GM12878 (cell line): ENCODE data around the gene E2F7. TPM values are rescaled to one million over a fixed set of nuclear protein-coding genes. Genes with fewer than 3 reads are reported as not detected.

Experiments used
- ATAC-seq: fragments of 200-7000 bp; cut with Tn5 transposase; 3 replicates; pipeline ENCODE4 v1.9.1; 2020; ENCODE audit warnings: mild to moderate bottlenecking, moderate library complexity
- BruUV-seq: library from RNA; stranded (reverse); fragments of 400-500 nt; replicated peaks from 2 replicates; lab custom pipeline; 2021; lab: Mats Ljungman, UMichigan
- CTCF ChIA-PET: fragments of 300-600 bp; sonication (Branson Sonifier 250); formaldehyde crosslinking; extraction: SDS; loops from one replicate; lab custom pipeline; 2021; ENCODE audit warnings: inconsistent platforms; lab: Yijun Ruan, JAX
- POLR2A ChIA-PET: fragments of 350-600 bp; formaldehyde crosslinking; extraction: SDS; loops from one replicate; lab custom pipeline; 2021; ENCODE audit warnings: inconsistent platforms; lab: Charles Lee
- RAD21 ChIA-PET: fragments of 300-600 bp; sonication (Branson Sonifier 250); formaldehyde crosslinking; loops from one replicate; lab custom pipeline; 2023; ENCODE audit warnings: antibody characterized with exemption; ENCODE audit not compliant: unreplicated experiment; lab: Charles Lee
- SMC1A ChIA-PET: fragments of 300-600 bp; sonication (Branson Sonifier 250); formaldehyde crosslinking; loops from one replicate; lab custom pipeline; 2023; ENCODE audit not compliant: unreplicated experiment, uncharacterized antibody; lab: Charles Lee
- DNase-seq: peaks from one replicate; pipeline ENCODE4 v3.0.0-alpha.2; 2011; ENCODE audit warnings: low read depth, low spot score
- FAIRE-seq: peaks from 3 replicates; lab custom pipeline; 2011; peaks lifted over from hg19 to GRCh38; lab: Jason Lieb, UNC
- H2AFZ ChIP-seq: 2 replicates; pipeline ENCODE4 v1.6.0; 2011; ENCODE audit warnings: low read depth, low read length, control low read depth; ENCODE audit not compliant: control insufficient read depth
- H3K27ac ChIP-seq: 2 replicates; pipeline ENCODE4 v1.5.1; 2011; ENCODE audit warnings: control low read depth; ENCODE audit not compliant: control insufficient read depth, insufficient read depth
- H3K27me3 ChIP-seq, 2 experiments: replicated peaks in 1 of 2; 2 replicates each; pipeline versions ENCODE4 v1.6.0 to v1.6.1; 2011; ENCODE audit warnings: low read length in 1 of 2; ENCODE audit not compliant: control insufficient read depth in 2 of 2, insufficient read depth in 2 of 2
- H3K36me3 ChIP-seq, 2 experiments: 2 replicates each; pipeline ENCODE4 v1.5.1; 2011; ENCODE audit warnings: low read length in 1 of 2; ENCODE audit not compliant: control insufficient read depth in 2 of 2, insufficient read depth in 2 of 2
- H3K4me1 ChIP-seq: 2 replicates; pipeline ENCODE4 v1.6.1; 2011; ENCODE audit warnings: mild to moderate bottlenecking, low read length, moderate library complexity, mixed read lengths; ENCODE audit not compliant: control insufficient read depth, insufficient read depth
- H3K4me2 ChIP-seq: 2 replicates; pipeline ENCODE4 v1.6.0; 2011; ENCODE audit warnings: control low read depth; ENCODE audit not compliant: control insufficient read depth, insufficient read depth
- H3K4me3 ChIP-seq: fragments of 200-600 bp; sonication (generic); 2 replicates; pipeline ENCODE4 v1.5.1; 2016
- H3K79me2 ChIP-seq: 2 replicates; pipeline ENCODE4 v1.6.0; 2011; ENCODE audit warnings: low read length; ENCODE audit not compliant: control insufficient read depth, insufficient read depth
- H3K9ac ChIP-seq: 2 replicates; pipeline ENCODE4 v1.8.0; 2011; ENCODE audit warnings: low read length, control low read depth, mixed read lengths; ENCODE audit not compliant: control insufficient read depth, insufficient read depth
- H3K9me3 ChIP-seq: replicated peaks from 3 replicates; pipeline ENCODE4 v1.5.1; 2011; ENCODE audit warnings: mild to moderate bottlenecking, low read length; ENCODE audit not compliant: control insufficient read depth, insufficient read depth
- H4K20me1 ChIP-seq: 2 replicates; pipeline ENCODE4 v1.6.0; 2011; ENCODE audit not compliant: control insufficient read depth, insufficient read depth
- BCL3 ChIP-seq: IDR thresholded peaks from 2 replicates; pipeline ENCODE4 v1.6.1; 2011; ENCODE audit warnings: borderline replicate concordance, low read depth, mild to moderate bottlenecking, moderate library complexity, low read length; ENCODE audit not compliant: insufficient read depth, poor library complexity, severe bottlenecking
- CHD2 ChIP-seq: IDR thresholded peaks from 2 replicates; pipeline ENCODE4 v1.6.1; 2011; ENCODE audit warnings: low read depth, low read length, improper control_type of control experiment, borderline replicate concordance
- E4F1 ChIP-seq: fragments of 450-650 bp; IDR thresholded peaks from 2 replicates; pipeline ENCODE4 v1.6.1; 2018; ENCODE audit warnings: borderline replicate concordance, mild to moderate bottlenecking; ENCODE audit not compliant: partially characterized antibody
- ETV6 ChIP-seq, 2 experiments: fragments of 450-650 bp in 1 of 2; IDR thresholded peaks in 1 of 2; conservative IDR thresholded peaks in 1 of 2; 2 replicates each; pipeline ENCODE4 v1.6.1; 2014; ENCODE audit warnings: antibody characterized with exemption in 1 of 2, borderline replicate concordance in 1 of 2, low read depth in 1 of 2, mild to moderate bottlenecking in 1 of 2, moderate library complexity in 1 of 2
- IKZF2 ChIP-seq, 2 experiments: fragments of 450-650 bp; IDR thresholded peaks; 2 replicates each; pipeline ENCODE4 v1.6.1; 2017; ENCODE audit warnings: mild to moderate bottlenecking in 2 of 2, moderate library complexity in 2 of 2
- KLF5 ChIP-seq: fragments of 450-650 bp; IDR thresholded peaks from 2 replicates; pipeline ENCODE4 v1.6.1; 2014; ENCODE audit warnings: mild to moderate bottlenecking; ENCODE audit not compliant: partially characterized antibody
- MEF2A ChIP-seq: IDR thresholded peaks from 2 replicates; pipeline ENCODE4 v1.6.1; 2011; ENCODE audit warnings: low read depth, mild to moderate bottlenecking, low read length, moderate library complexity; ENCODE audit not compliant: insufficient read depth
- MEF2B ChIP-seq: fragments of 450-650 bp; IDR thresholded peaks from 2 replicates; pipeline ENCODE4 v1.6.1; 2018; ENCODE audit warnings: mild to moderate bottlenecking, moderate library complexity; ENCODE audit not compliant: partially characterized antibody, poor library complexity, severe bottlenecking
- MXI1 ChIP-seq: fragments of 150-350 bp; IDR thresholded peaks from 2 replicates; pipeline ENCODE4 v1.6.1; 2011; ENCODE audit warnings: low read depth, mild to moderate bottlenecking, inconsistent platforms, low read length, improper control_type of control experiment
- NBN ChIP-seq: fragments of 450-650 bp; IDR thresholded peaks from 2 replicates; pipeline ENCODE4 v1.6.1; 2016
- PAX5 ChIP-seq: IDR thresholded peaks from 2 replicates; pipeline ENCODE4 v1.6.1; 2011; ENCODE audit warnings: low read depth, low read length, borderline replicate concordance
- PKNOX1 ChIP-seq: fragments of 450-650 bp; IDR thresholded peaks from 2 replicates; pipeline ENCODE4 v1.6.1; 2016; ENCODE audit warnings: mild to moderate bottlenecking
- POLR2AphosphoS2 ChIP-seq: IDR thresholded peaks from 2 replicates; pipeline ENCODE4 v1.6.1; 2011; ENCODE audit warnings: low read depth, mild to moderate bottlenecking, low read length, improper control_type of control experiment, moderate library complexity
- POLR2AphosphoS5 ChIP-seq: IDR thresholded peaks from 2 replicates; pipeline ENCODE4 v1.6.1; 2011; ENCODE audit warnings: mild to moderate bottlenecking, low read length, inconsistent platforms
- SIX5 ChIP-seq: IDR thresholded peaks from 2 replicates; pipeline ENCODE4 v1.6.1; 2011; ENCODE audit warnings: mild to moderate bottlenecking, low read depth, low read length, moderate library complexity; ENCODE audit not compliant: severe bottlenecking
- SPI1 ChIP-seq: IDR thresholded peaks from 2 replicates; pipeline ENCODE4 v1.6.1; 2011; ENCODE audit warnings: low read depth, mild to moderate bottlenecking, low read length, moderate library complexity, borderline replicate concordance; ENCODE audit not compliant: insufficient read depth
- SREBF1 ChIP-seq: IDR thresholded peaks from 2 replicates; pipeline ENCODE4 v1.6.1; 2012; ENCODE audit warnings: mild to moderate bottlenecking, low read length
- SREBF2 ChIP-seq: IDR thresholded peaks from 2 replicates; pipeline ENCODE4 v1.6.1; 2012; ENCODE audit warnings: mild to moderate bottlenecking, low read length
- WGBS: methylation state at CpG from one replicate; pipeline ENCODE4 v1.1.6; 2016; ENCODE audit warnings: low lambda C conversion rate; ENCODE audit not compliant: insufficient replicate concordance, insufficient coverage; ENCODE audit errors: missing lambda C conversion rate; 5-methylcytosine and 5-hydroxymethylcytosine counted together
- in situ Hi-C: fragments of 300-500 bp; cut with MboI; formaldehyde crosslinking; loops from 9 replicates; pipeline ENCODE4 v1.14.3; 2018; ENCODE audit warnings: mixed read lengths
- intact Hi-C: fragments of 100-400 bp; cut with micrococcal nuclease; formaldehyde crosslinking; loops from one replicate; pipeline ENCODE4 v1.14.2; 2022; ENCODE audit not compliant: unreplicated experiment
- polyA plus RNA-seq, 11 experiments: library from polyadenylated mRNA; depleted of rRNA in 4 of 11; unstranded in 6 of 11; stranded (reverse) in 5 of 11; fragments of >200 nt; fragmentation: Nextera tagmentation in 4 of 11; fragmentation: Illumina TruSeq in 1 of 11; extraction: Ambion mirVana in 4 of 11; extraction: Trizol in 1 of 11; gene quantifications; 1 replicate in 1 of 11; 2 replicates in 10 of 11; pipeline versions ENCODE4 v1.2.1 to v1.2.3, GENCODE V29; 2011 to 2016; ENCODE audit warnings: inconsistent platforms in 2 of 11, missing spikeins in 2 of 11, low read depth in 1 of 11
- total RNA-seq, 4 experiments: library from RNA; depleted of rRNA in 3 of 4; stranded (reverse); fragments of >200 nt in 3 of 4; fragmentation: Illumina TruSeq in 1 of 4; extraction: Trizol in 1 of 4; gene quantifications; 2 replicates each; pipeline versions ENCODE4 v1.2.1 to v1.2.3, GENCODE V29; 2013 to 2021

E2F7 gene
- total and polyA plus RNA-seq, 10 of the 15 experiments (the other 5 are each of a cell fraction or from before 2014, with no cell fraction given): 5.6 to 32.1 (median 19.9) TPM

GRCh38 chr12:77033658-77034536 lies 31.5 kb downstream of the E2F7 start:
- CTCF ChIA-PET: interaction anchor here (0.6 to 2.9 kb wide), 5 partner anchors 16 to 244 kb away, joined by 3 to 10 read pairs (median 3); no protein-coding TSS in a partner anchor
- SMC1A ChIA-PET: interaction anchor here (0.6 kb wide), 1 partner anchor 49 kb away, joined by 4 read pairs; no protein-coding TSS in a partner anchor
- Histone ChIP-seq H4K20me1 (no peaks in the 10 kb centered on the region), H3K9ac (no peak overlapping the region), H3K27ac (no peak overlapping the region), H3K79me2 (no peaks in the 10 kb centered on the region), H3K4me1 (no peaks in the 10 kb centered on the region), H3K4me2 (no peak overlapping the region), H2AFZ (no peak overlapping the region), H3K4me3 (no peak overlapping the region), H3K36me3 (peaks cover 11 to 16% of the 10 kb centered on the region in 2 experiments), H3K27me3 (no peaks in the 10 kb centered on the region), H3K9me3 (no peaks in the 10 kb centered on the region; the same call in 1 of the 3 replicates)
- intact Hi-C loops: no loop called here
- in situ Hi-C loops: no loop called here
- RAD21 ChIA-PET: interaction anchor here (0.5 kb wide), 1 partner anchor 26 kb away, joined by 4 read pairs; no protein-coding TSS in a partner anchor
- ATAC-seq: no peak
- FAIRE-seq: no peak
- WGBS: 79% methylated on average over 9 of the region's 9 CpGs
- no peak for DNase-seq
- no TSS peak for BruUV-seq
- POLR2A ChIA-PET: no interaction called here
- TF ChIP-seq POLR2AphosphoS2: no peak
- TF ChIP-seq KLF5: no peak
- TF ChIP-seq IKZF2 (IDR thresholded peaks at IDR 0.05): no peak
- TF ChIP-seq MXI1: no peak
- TF ChIP-seq NBN: no peak
- TF ChIP-seq ETV6 (conservative IDR thresholded peaks at IDR 0.05 in 1 of 2, IDR thresholded peaks at IDR 0.05 in 1 of 2; ENCODE audit: borderline replicate concordance in 1 of 2, low read depth in 1 of 2): no peak
- TF ChIP-seq CHD2: no peak
- no peak for TF ChIP-seq SREBF2
- TF ChIP-seq MEF2A: no peak
- no peak for TF ChIP-seq SREBF1
- TF ChIP-seq POLR2AphosphoS5: no peak
- no peak for TF ChIP-seq BCL3
- TF ChIP-seq PKNOX1: no peak
- no peak for TF ChIP-seq SIX5
- TF ChIP-seq E4F1: no peak
- no peak for TF ChIP-seq SPI1
- no peak for TF ChIP-seq MEF2B
- no peak for TF ChIP-seq PAX5
